CD1c-positive myeloid dendritic cell (primary cell): ENCODE measurements around the gene SLC34A1.
A peak's percentile ranks its signal among the peaks of the same experiment; 100 is the strongest.
"Not testable (repeated sequence)": the region's sequence is repeated elsewhere in the genome, so short reads cannot be mapped to it uniquely, and the experiment has no call there.

Source experiments
- DNase-seq: peaks from one replicate; pipeline ENCODE4 v3.0.0-alpha.2; 2016; ENCODE audit errors: extremely low spot score

SLC34A1 gene

GRCh38 chr5:177384134-177384533 lies at the start of gene SLC34A1:
Gene SLC34A1 (plus strand): TSS chr5:177384434. CDS start chr5:177385742, 1,308 bp downstream.
- no peak for DNase-seq

- DNase-seq: no peak
These were observed 49.2 kb upstream of the SLC34A1 start for GRCh38 chr5:177334781-177335700.

GRCh38 chr5:177335701-177336065 lies 48.6 kb upstream of the SLC34A1 start:
- no peak for DNase-seq

- peak; percentile 36 for DNase-seq
These were observed 48.1 kb upstream of the SLC34A1 start for GRCh38 chr5:177336112-177336511.

- no peak for DNase-seq
These were observed 47.4 kb upstream of the SLC34A1 start for GRCh38 chr5:177336603-177337494.

- DNase-seq: no peak
These were observed 45.8 kb upstream of the SLC34A1 start for GRCh38 chr5:177338251-177339106.

- no peak for DNase-seq
These were observed 45.1 kb upstream of the SLC34A1 start for GRCh38 chr5:177339107-177339638.

GRCh38 chr5:177343000-177343399 lies 41.2 kb upstream of the SLC34A1 start:
- not testable (repeated sequence) for DNase-seq

GRCh38 chr5:177343777-177344176 lies 40.5 kb upstream of the SLC34A1 start:
- DNase-seq: no peak

GRCh38 chr5:177344891-177345290 lies 39.3 kb upstream of the SLC34A1 start:
- no peak for DNase-seq

GRCh38 chr5:177346820-177347219 lies 37.4 kb upstream of the SLC34A1 start:
- DNase-seq: no peak

GRCh38 chr5:177347699-177348098 lies 36.5 kb upstream of the SLC34A1 start:
- DNase-seq: no peak

GRCh38 chr5:177349362-177349647 lies 34.9 kb upstream of the SLC34A1 start:
- no peak for DNase-seq

GRCh38 chr5:177349762-177350161 lies 34.5 kb upstream of the SLC34A1 start:
- no peak for DNase-seq

GRCh38 chr5:177350776-177351391 lies 33.4 kb upstream of the SLC34A1 start:
- DNase-seq: no peak

- DNase-seq: peak; percentile 97
These were observed 32.6 kb upstream of the SLC34A1 start, which contains the start of gene LMAN2 for GRCh38 chr5:177351392-177352329. Gene LMAN2 (minus strand): TSS chr5:177351668. CDS start chr5:177351647, 21 bp downstream.

- peak; percentile 33 for DNase-seq
These were observed 31.1 kb upstream of the SLC34A1 start for GRCh38 chr5:177353093-177353492.

GRCh38 chr5:177354256-177354655 lies 30.0 kb upstream of the SLC34A1 start:
- no peak for DNase-seq

GRCh38 chr5:177354711-177355110 lies 29.5 kb upstream of the SLC34A1 start:
- peak; percentile 84 for DNase-seq
